ENCODE measurements around the gene KMT2D.
A peak's percentile ranks its signal among the peaks of the same experiment; 100 is the strongest.
"Not testable (repeated sequence)": the region's sequence is repeated elsewhere in the genome, so short reads cannot be mapped to it uniquely, and the experiment has no call there.

The KMT2D gene

DNA sequence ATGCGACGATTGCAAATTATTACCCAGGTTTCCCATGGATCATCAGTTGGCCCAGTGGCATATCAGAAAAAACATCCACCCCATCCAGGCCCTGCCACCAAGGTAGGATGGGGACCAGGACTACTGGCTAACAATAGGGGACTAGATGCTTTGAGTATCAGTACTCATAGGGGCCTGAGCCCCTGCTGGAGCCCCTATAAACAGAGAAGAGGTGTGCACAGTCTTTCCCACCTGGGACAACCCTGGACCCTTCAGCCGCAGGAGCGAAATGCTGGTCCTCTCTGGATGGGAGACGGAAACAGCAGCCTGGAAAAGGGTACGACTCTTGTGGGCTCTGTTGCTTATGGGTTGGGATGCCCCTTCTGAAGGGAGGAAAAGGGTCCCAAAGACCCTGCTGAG, 28.3 kb upstream of the KMT2D start:
- DNase-seq (ENCODE audit: low spot score) = no peak

DNA sequence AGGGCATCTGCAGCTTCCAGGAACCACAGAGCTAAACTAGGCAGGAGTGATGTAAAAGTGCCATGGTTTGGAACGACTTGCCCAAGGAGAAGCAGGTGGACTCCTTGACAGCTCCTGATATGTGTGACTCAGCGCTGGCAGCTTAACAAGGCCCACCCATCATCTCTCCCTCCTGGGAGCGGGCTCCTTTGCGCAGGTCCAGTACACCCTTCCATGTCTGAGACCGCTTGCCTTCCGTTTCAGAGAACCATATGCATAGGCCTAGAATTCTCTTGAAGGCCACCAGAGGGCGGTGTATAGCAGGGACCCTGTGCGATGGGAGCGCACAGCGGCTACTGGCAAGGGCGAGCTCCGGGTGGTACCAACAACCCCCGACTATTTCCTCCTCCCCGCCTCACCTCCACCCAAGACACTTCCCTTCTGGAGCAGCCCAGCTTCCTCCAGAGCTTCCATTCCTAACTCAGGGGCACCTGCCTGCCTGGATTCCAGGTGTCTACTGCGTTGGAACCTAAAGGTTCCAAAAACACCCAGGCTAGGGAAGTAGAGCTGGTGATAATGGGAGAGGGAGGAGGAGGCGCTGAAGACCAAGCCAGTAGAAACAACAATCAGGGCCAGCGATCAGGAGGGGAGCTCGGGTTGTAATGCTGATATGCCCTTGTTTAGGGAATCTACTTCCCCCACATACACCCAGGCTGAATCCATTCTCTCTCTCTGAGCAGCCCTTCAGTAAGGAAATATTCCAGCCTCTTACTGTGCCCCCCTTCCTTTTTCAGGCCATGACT, 27.7 kb upstream of the KMT2D start:
- DNase-seq (ENCODE audit: low spot score) = peak; percentile 88

DNA sequence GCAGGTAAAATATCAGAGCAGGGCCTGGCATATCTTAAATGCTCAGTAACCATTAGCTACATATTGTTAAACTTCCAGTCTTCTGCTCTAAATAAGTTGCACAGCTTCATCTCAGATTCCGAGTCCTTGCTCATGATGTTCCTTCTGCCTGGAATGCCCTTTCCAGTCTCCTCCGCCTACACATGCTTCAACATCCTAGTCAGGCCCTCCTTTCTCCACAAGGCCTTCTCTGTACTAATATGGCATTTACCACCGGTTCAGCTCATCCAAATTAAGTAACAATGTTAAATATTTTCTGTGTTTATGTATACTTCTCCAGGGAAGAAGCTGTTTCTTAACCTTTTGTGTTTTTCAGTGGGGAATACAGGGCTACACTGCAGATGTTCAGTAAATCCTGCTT, 25.5 kb upstream of the KMT2D start:
- DNase-seq (ENCODE audit: low spot score) = no peak

- DNase-seq (ENCODE audit: low spot score) = no peak
These were observed 23.8 kb upstream of the KMT2D start for GRCh38 chr12:49084438-49084837.

DNA sequence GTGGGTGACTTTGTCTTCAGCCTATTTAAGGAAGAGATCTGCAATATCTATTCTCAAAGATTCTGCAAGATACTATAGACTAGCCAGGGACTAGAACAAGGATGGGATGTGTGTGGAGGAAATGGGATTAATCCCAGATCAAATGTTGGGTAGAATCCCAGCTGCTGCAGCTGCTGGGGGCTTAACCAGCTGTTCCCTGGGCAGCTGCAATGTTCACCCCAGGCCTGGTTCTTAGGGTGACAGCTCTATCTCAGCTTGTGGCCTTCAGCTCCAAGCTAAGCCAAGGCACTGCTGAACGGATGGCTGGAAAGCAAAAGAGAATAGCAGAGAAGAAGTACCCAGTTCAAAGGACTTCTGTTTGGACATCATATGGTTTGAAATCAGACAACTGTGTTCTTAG, 19.2 kb upstream of the KMT2D start:
- DNase-seq (ENCODE audit: low spot score) = no peak

DNA sequence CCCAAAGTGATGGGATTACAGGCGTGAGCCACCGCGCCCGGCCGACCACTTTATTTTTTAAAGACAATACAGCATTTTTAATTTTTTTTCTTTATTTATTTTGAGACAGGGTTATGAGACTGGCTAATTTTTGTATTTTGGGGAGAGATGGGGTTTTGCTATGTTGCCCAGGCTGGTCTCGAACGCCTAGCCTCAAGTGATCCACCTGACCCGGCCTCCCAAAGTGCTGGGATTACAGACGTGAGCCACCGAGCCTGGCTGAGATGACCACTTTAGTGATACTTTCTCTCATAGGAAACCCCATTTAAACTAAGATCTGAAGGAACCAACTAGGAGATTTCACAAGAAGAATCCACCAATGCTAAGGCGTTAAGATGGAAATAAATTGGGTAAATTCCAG, 10.4 kb upstream of the KMT2D start:
- DNase-seq (ENCODE audit: low spot score) = no peak

DNA sequence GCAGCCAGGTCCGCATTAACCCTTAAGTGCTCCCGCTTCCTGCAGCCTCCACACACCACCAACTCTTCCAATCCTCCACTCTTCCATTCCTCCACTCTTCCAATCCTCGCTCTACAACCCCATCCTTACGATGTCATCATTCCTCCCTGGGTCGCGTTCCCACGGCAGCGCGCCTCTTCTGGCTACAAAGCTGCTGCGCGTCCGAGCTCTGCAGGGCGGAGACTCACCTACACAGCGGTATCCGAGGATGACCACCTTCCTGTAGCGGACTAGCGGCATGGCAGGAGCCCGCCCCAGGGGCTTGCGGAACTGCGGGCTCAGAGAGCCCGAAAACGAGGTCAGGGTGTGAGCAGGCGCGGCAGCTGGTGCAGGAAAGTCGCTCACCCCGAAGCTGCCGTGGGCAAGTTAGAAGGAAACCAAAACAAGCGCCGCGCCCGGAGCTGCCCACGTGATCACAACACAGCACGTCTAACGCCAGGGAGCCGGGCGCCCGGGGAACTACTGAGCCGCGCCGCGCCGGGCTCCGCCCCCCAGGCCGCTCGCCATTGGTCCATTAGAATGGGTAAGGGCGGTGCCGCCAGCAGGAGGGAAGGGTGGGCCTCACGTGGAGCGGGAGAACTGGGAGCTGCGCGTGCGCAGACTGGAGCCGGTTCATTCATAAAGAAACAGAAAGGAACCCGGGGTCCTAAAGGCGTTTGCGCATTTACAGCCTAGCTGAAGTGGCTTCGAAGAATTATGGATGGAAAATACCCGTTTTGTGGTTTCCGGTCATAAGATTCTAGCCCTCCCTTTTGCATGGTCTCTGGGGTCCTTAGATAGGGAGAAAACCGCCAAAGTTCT, 9.1 kb upstream of the KMT2D start, which contains the start of gene RHEBL1:
TSS of gene RHEBL1 (minus strand) at position 473 of the 840 bp plus-strand sequence. CDS start at position 279, 194 bp downstream.
- DNase-seq (ENCODE audit: low spot score) = peak; percentile 99

GRCh38 chr12:49068879-49069506, 8.4 kb upstream of the KMT2D start:
- DNase-seq (ENCODE audit: low spot score) = peak; percentile 44

DNA sequence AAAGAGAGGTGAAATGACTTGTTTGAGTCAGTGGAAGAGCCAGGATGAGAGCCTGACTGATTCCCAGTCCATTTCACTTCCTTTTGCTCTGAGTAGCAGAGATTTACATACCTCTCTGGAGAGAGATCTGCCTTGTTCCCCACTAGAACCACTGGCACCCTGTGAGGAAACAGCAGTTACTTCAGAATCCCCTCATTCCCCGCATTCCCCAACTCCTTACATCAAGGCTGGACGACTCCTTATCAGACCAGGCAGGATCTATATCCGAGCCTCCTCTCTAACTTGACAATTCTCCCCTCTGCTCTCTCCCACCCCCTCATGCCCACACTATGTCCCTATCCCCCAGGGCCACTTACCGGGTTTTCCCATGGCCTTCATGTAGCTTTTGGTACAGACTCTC, 5.5 kb upstream of the KMT2D start:
- no peak for DNase-seq (ENCODE audit: low spot score)

DNA sequence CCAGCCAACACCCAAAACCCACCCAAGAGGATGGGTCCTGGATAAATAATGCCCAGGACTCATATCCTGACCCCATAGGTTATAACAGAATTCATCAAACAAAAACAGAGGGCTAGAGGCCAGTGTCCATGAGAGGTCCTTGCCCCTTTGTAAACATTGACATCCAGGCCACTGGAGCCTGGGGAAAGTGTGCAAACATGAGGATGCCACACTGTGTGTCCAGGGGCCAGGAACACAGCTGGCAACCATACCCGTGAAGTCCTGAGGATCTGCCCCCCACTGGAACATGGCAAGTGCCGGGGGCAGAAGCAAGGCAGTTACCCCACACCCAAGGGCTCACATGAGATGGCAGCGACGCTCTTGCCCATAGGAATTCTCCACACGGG, 4.2 kb upstream of the KMT2D start:
- DNase-seq (ENCODE audit: low spot score) = no peak

DNA sequence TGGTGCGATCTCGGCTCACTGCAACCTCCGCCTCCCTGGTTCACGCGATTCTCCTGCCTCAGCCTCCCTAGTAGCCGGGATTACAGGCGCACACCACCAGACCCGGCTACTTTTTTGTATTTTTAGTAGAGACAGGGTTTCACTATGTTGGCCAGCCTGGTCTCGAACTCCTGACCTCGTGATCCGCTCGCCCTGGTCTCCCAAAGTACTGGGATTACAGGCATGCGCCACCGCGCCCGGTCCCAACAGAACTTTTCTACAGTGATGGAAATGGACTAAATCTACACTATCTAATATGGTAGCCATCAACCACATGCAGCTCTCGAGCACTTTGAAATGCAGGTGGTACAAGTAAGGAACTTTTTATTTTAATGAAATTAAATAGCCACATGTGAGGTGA, 1.3 kb upstream of the KMT2D start:
- DNase-seq (ENCODE audit: low spot score) = not testable (repeated sequence)

GRCh38 chr12:49061157-49061650, 610 bp upstream of the KMT2D start:
- DNase-seq (ENCODE audit: low spot score) = no peak

DNA sequence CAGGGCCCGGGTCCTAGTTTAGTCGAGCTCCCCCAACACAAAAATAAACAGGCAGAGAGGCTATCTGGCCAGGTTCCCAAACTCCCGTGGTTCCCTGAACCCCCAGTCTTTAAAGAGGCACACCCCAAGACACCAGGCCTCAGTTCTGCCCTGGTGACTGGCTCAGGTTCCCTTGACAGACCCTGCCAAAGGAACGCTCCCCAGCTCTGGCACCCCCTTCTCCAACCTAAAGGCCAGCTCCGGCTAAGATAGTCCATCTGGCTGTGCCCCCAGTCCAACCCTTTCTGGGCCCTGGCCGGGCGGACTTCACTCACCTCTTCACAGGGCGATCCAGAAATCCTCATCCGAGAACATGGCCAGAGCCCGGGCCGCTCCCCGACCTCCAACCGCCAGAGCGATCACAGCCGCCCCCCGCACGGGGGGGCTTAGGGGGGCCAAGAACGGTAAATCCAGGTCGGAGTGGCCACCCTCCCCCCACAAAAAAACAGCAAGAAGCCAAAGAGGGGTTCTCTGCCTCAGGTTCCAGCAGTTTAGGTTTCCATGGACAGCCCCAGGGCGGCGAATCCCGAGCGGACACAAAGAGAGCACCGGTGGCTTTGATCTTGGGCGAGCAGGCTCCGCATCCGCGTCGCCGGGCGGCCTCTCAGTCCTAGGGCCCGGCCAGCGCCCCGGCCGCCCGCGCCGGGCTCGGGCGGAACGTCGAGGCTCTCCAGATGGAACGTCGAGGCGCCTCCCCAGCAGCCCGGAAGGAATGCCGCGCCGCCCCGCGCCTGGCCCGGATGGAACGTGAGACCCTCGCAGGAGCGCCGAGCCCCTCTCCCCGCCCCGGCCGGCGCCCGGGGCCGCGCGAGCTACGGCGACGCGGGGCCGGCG, 1.1 kb downstream of the KMT2D start:
- DNase-seq (ENCODE audit: low spot score) = peak; percentile 45

- peak; percentile 43 for DNase-seq (ENCODE audit: low spot score)
These were observed 1.6 kb downstream of the KMT2D start for GRCh38 chr12:49059045-49059298.

GRCh38 chr12:49058366-49059044, 2.1 kb downstream of the KMT2D start:
- peak; percentile 76 for DNase-seq (ENCODE audit: low spot score)

GRCh38 chr12:49057888-49058287, 2.7 kb downstream of the KMT2D start:
- no peak for DNase-seq (ENCODE audit: low spot score)

GRCh38 chr12:49055978-49056754, 4.4 kb downstream of the KMT2D start:
- peak; percentile 74 for DNase-seq (ENCODE audit: low spot score)

GRCh38 chr12:49055092-49055491, 5.5 kb downstream of the KMT2D start:
- DNase-seq (ENCODE audit: low spot score) = no peak

- DNase-seq (ENCODE audit: low spot score) = no peak
These were observed 6.1 kb downstream of the KMT2D start for GRCh38 chr12:49054524-49054923.

- DNase-seq (ENCODE audit: low spot score) = no peak
These were observed 6.5 kb downstream of the KMT2D start for GRCh38 chr12:49054096-49054495.

Data from D341Med (cell line).